WTC11 (cell line): Measurements from ENCODE around the gene NAV2. TPM values are rescaled to one million over a fixed set of nuclear protein-coding genes. Genes with fewer than 3 reads are reported as not detected.

Experiments
- ATAC-seq: fragments of 200-7000 bp; cut with Tn5 transposase; 2 replicates; pipeline ENCODE4 v1.10.0; 2021; ENCODE audit warnings: mild to moderate bottlenecking, moderate library complexity
- CTCF ChIA-PET: fragments of 300-600 bp; sonication (Branson Sonifier 250); formaldehyde crosslinking; loops from one replicate; lab custom pipeline; 2021; ENCODE audit warnings: antibody characterized with exemption; lab: Charles Lee
- POLR2A ChIA-PET: fragments of 350-600 bp; sonication (Branson Sonifier 250); formaldehyde crosslinking; loops from one replicate; lab custom pipeline; 2021; ENCODE audit warnings: antibody characterized with exemption; lab: Charles Lee
- DNase-seq: peaks from one replicate; pipeline ENCODE4 v3.0.0; 2021; ENCODE audit warnings: low spot score
- H3K27ac Mint-ChIP-seq: 2 replicates; pipeline ENCODE4 v1.8.0; 2021; ENCODE audit warnings: mixed read lengths
- H3K27me3 Mint-ChIP-seq: 2 replicates; pipeline ENCODE4 v1.8.0; 2021; ENCODE audit warnings: low read depth, mild to moderate bottlenecking, moderate library complexity, mixed read lengths
- H3K36me3 Mint-ChIP-seq: 2 replicates; pipeline ENCODE4 v1.8.0; 2021; ENCODE audit warnings: mixed read lengths
- H3K4me1 Mint-ChIP-seq: 2 replicates; pipeline ENCODE4 v1.8.0; 2022; ENCODE audit warnings: mixed read lengths
- H3K4me3 Mint-ChIP-seq: 2 replicates; pipeline ENCODE4 v1.8.0; 2021; ENCODE audit warnings: mild to moderate bottlenecking, moderate library complexity, mixed read lengths
- H3K9me3 Mint-ChIP-seq: 2 replicates; pipeline ENCODE4 v1.8.0; 2021; ENCODE audit warnings: mixed read lengths
- AFF4 ChIP-seq: sonication (generic); formaldehyde crosslinking; IDR thresholded peaks from 2 replicates; pipeline ENCODE4 v1.8.1; 2023; ENCODE audit warnings: mild to moderate bottlenecking, missing genetic modification reagents, borderline replicate concordance
- AR ChIP-seq: fragments of 250-450 bp; sonication (Bioruptor Pico); IDR thresholded peaks from 2 replicates; pipeline ENCODE4 v1.9.0; 2021; ENCODE audit warnings: mild to moderate bottlenecking
- CBFB ChIP-seq: sonication (generic); formaldehyde crosslinking; IDR thresholded peaks from 2 replicates; pipeline ENCODE4 v1.8.1; 2022; ENCODE audit warnings: mild to moderate bottlenecking, low read depth, missing genetic modification reagents
- E2F1 ChIP-seq: sonication (generic); formaldehyde crosslinking; IDR thresholded peaks from 2 replicates; pipeline ENCODE4 v1.8.0; 2022; ENCODE audit warnings: mild to moderate bottlenecking, missing genetic modification reagents
- E2F4 ChIP-seq: sonication (generic); formaldehyde crosslinking; IDR thresholded peaks from 2 replicates; pipeline ENCODE4 v1.8.1; 2022; ENCODE audit warnings: low read depth, mild to moderate bottlenecking, moderate library complexity, missing genetic modification reagents, borderline replicate concordance
- ERG ChIP-seq: fragments of 250-450 bp; sonication (Bioruptor Pico); IDR thresholded peaks from 2 replicates; pipeline ENCODE4 v1.8.0; 2021; ENCODE audit warnings: mild to moderate bottlenecking
- FOXP1 ChIP-seq: sonication (generic); formaldehyde crosslinking; IDR thresholded peaks from 2 replicates; pipeline ENCODE4 v1.8.0; 2022; ENCODE audit warnings: missing genetic modification reagents, mild to moderate bottlenecking, moderate library complexity, borderline replicate concordance
- HMGA2 ChIP-seq: fragments of 250-450 bp; sonication (Bioruptor Pico); IDR thresholded peaks from 2 replicates; pipeline ENCODE4 v1.4.0; 2021; ENCODE audit warnings: mild to moderate bottlenecking, moderate library complexity
- KAT7 ChIP-seq: sonication (generic); formaldehyde crosslinking; IDR thresholded peaks from 2 replicates; pipeline ENCODE4 v1.8.1; 2023; ENCODE audit warnings: missing genetic modification reagents, mild to moderate bottlenecking, borderline replicate concordance
- NR1H2 ChIP-seq: sonication (generic); formaldehyde crosslinking; IDR thresholded peaks from 2 replicates; pipeline ENCODE4 v1.9.0; 2021; ENCODE audit warnings: mild to moderate bottlenecking, moderate library complexity, missing genetic modification reagents
- NR2C2 ChIP-seq: sonication (generic); formaldehyde crosslinking; IDR thresholded peaks from 2 replicates; pipeline ENCODE4 v1.8.0; 2022; ENCODE audit warnings: mild to moderate bottlenecking, missing genetic modification reagents
- SOX15 ChIP-seq: fragments of 250-450 bp; sonication (Bioruptor Pico); IDR thresholded peaks from 2 replicates; pipeline ENCODE4 v1.9.0; 2021; ENCODE audit warnings: mild to moderate bottlenecking
- USF1 ChIP-seq: sonication (generic); formaldehyde crosslinking; IDR thresholded peaks from 2 replicates; pipeline ENCODE4 v1.8.0; 2022; ENCODE audit warnings: mild to moderate bottlenecking, missing genetic modification reagents
- USF2 ChIP-seq: sonication (generic); formaldehyde crosslinking; IDR thresholded peaks from 2 replicates; pipeline ENCODE4 v1.8.1; 2023; ENCODE audit warnings: mild to moderate bottlenecking, missing genetic modification reagents, moderate library complexity
- total RNA-seq: library from RNA; stranded (reverse); gene quantifications from 3 replicates; pipeline ENCODE4 v1.2.3, GENCODE V29; 2021

NAV2 gene
- total RNA-seq, 1 experiment from 2014 or later, result 42.8 TPM

GRCh38 chr11:19820100-19820499 lies 107.5 kb downstream of the NAV2 start (continued):
- TF ChIP-seq E2F4 (CRISPR knock-in tag) (no peak), AFF4 (CRISPR knock-in tag) (no peak), HMGA2 (no peak), E2F1 (CRISPR knock-in tag) (no peak)
- TF ChIP-seq, all 79 proteins: peak for 0

- ChIA-PET POLR2A (no interaction called here), CTCF (no interaction called here)
- Mint-ChIP-seq H3K27me3 (no peaks in the 10 kb centered on the region), H3K36me3 (peaks cover 15% of the 10 kb centered on the region), H3K27ac (0 out of 2 replicates have a peak overlapping the region, but pooled peaks have one; percentile 46), H3K4me3 (no peak overlapping the region), H3K9me3 (no peaks in the 10 kb centered on the region), H3K4me1 (peaks cover 66% of the 10 kb centered on the region)
- no peak for TF ChIP-seq SOX15 (CRISPR knock-in tag)
- no peak for TF ChIP-seq NR1H2 (CRISPR knock-in tag)
- no peak for TF ChIP-seq KAT7 (CRISPR knock-in tag)
- TF ChIP-seq AR (CRISPR knock-in tag), result no peak
- no peak for TF ChIP-seq USF2 (CRISPR knock-in tag)
- no peak for TF ChIP-seq USF1 (CRISPR knock-in tag)
- TF ChIP-seq ERG (CRISPR knock-in tag), result no peak
- no peak for TF ChIP-seq NR2C2 (CRISPR knock-in tag)
- TF ChIP-seq CBFB, result no peak
- TF ChIP-seq FOXP1 (CRISPR knock-in tag), result no peak
- DNase-seq (no peak), ATAC-seq (no peak)
These were observed 108.8 kb downstream of the NAV2 start for GRCh38 chr11:19821412-19821875.
